Upper lobe of right lung (tissue), 1 donor: ENCODE measurements around the gene ADIRF. TPM values are rescaled to one million over a fixed set of nuclear protein-coding genes. Genes with fewer than 3 reads are reported as not detected.
"Not testable (repeated sequence)": the region's sequence is repeated elsewhere in the genome, so short reads cannot be mapped to it uniquely, and the experiment has no call there.

Source experiments
- ATAC-seq: fragments of 200-7000 bp; cut with Tn5 transposase; one replicate; pipeline ENCODE4 v1.9.1; 2020; ENCODE audit warnings: mild to moderate bottlenecking, moderate library complexity
- DNase-seq: peaks from one replicate; pipeline ENCODE4 v3.0.0-alpha.2; 2020
- H3K27ac ChIP-seq: fragments of 200-600 bp; one replicate; pipeline ENCODE4 v1.8.0; 2022
- H3K27me3 ChIP-seq: fragments of 200-600 bp; one replicate; pipeline ENCODE4 v1.8.0; 2022; ENCODE audit warnings: mild to moderate bottlenecking
- H3K36me3 ChIP-seq: fragments of 200-600 bp; one replicate; pipeline ENCODE4 v1.8.0; 2022
- H3K4me1 ChIP-seq: fragments of 200-600 bp; one replicate; pipeline ENCODE4 v1.8.0; 2022
- H3K4me3 ChIP-seq: fragments of 200-600 bp; one replicate; pipeline ENCODE4 v1.8.0; 2022; ENCODE audit warnings: mild to moderate bottlenecking
- H3K9me3 ChIP-seq: fragments of 200-600 bp; one replicate; pipeline ENCODE4 v1.8.0; 2022
- CTCF ChIP-seq: fragments of 200-600 bp; IDR thresholded peaks from one replicate; pipeline ENCODE4 v1.8.0; 2022; ENCODE audit warnings: antibody characterized with exemption
- intact Hi-C: fragments of 100-400 bp; cut with DNase I; formaldehyde crosslinking; loops from one replicate; pipeline ENCODE4 v1.11.0; 2022
- total RNA-seq: library from RNA; stranded (reverse); fragmentation: NEBNext Ultra II Directional; extraction: Animal tissue kit (Norgen Biotek cat#: 25700); gene quantifications from one replicate; pipeline ENCODE4 v1.2.1, GENCODE V29; 2021
- donor health status: DM: no; HTN: yes; CAD: no; lungs with severe emphysema.

The ADIRF gene
- total RNA-seq, 1 donor from 2014 or later, result 155 TPM

- H3K9me3 ChIP-seq, result no peaks in the 10 kb centered on the region
- TF ChIP-seq CTCF, result no peak
- H3K27ac ChIP-seq, result peak overlapping the region; percentile 55
- no peak overlapping the region for H3K4me3 ChIP-seq
- DNase-seq (no peak), ATAC-seq (no peak)
- H3K36me3 ChIP-seq, result no peaks in the 10 kb centered on the region
- H3K4me1 ChIP-seq, result peaks cover 20% of the 10 kb centered on the region
- no peaks in the 10 kb centered on the region for H3K27me3 ChIP-seq
- intact Hi-C loops, result no loop called here
Measured at GRCh38 chr10:86979296-86979818, 11.1 kb downstream of the ADIRF start.

- DNase-seq, result no peak
- no peaks in the 10 kb centered on the region for H3K36me3 ChIP-seq
- intact Hi-C loops, result no loop called here
- H3K4me3 ChIP-seq, result no peak overlapping the region
- H3K27ac ChIP-seq, result peak overlapping the region; percentile 55
- H3K27me3 ChIP-seq, result no peaks in the 10 kb centered on the region
- peak; percentile 75 for ATAC-seq
- no peaks in the 10 kb centered on the region for H3K9me3 ChIP-seq
- peaks cover 20% of the 10 kb centered on the region for H3K4me1 ChIP-seq
- no peak for TF ChIP-seq CTCF
Measured at GRCh38 chr10:86979977-86980448, 11.7 kb downstream of the ADIRF start.

GRCh38 chr10:86981020-86981419 lies 12.7 kb downstream of the ADIRF start:
- DNase-seq, H3K36me3 ChIP-seq, ATAC-seq, H3K4me3 ChIP-seq, H3K27me3 ChIP-seq, intact Hi-C loops, H3K27ac ChIP-seq, H3K9me3 ChIP-seq: not testable (repeated sequence)
- H3K4me1 ChIP-seq, result peaks cover 20% of the 10 kb centered on the region

- Histone ChIP-seq H3K27me3 (no peaks in the 10 kb centered on the region), H3K9me3 (no peaks in the 10 kb centered on the region), H3K4me1 (peaks cover 20% of the 10 kb centered on the region), H3K36me3 (no peaks in the 10 kb centered on the region), H3K27ac (no peak overlapping the region), H3K4me3 (no peak overlapping the region)
- TF ChIP-seq CTCF, result no peak
- intact Hi-C loops, result no loop called here
- ATAC-seq, result no peak
- no peak for DNase-seq
Measured at GRCh38 chr10:86981716-86982115, 13.4 kb downstream of the ADIRF start.

GRCh38 chr10:86984498-86984897 lies 16.2 kb downstream of the ADIRF start:
- H3K36me3 ChIP-seq, H3K4me3 ChIP-seq, H3K4me1 ChIP-seq, ATAC-seq, H3K9me3 ChIP-seq, H3K27ac ChIP-seq, H3K27me3 ChIP-seq, DNase-seq, intact Hi-C loops: not testable (repeated sequence)

- Histone ChIP-seq H3K27ac (no peak overlapping the region), H3K4me1 (no peaks in the 10 kb centered on the region), H3K27me3 (no peaks in the 10 kb centered on the region), H3K36me3 (peaks cover under 1% of the 10 kb centered on the region), H3K4me3 (no peak overlapping the region), H3K9me3 (no peaks in the 10 kb centered on the region)
- ATAC-seq (no peak), DNase-seq (no peak)
- intact Hi-C loops, result no loop called here
- TF ChIP-seq CTCF, result no peak
Measured at GRCh38 chr10:86988520-86988919, 20.2 kb downstream of the ADIRF start.

GRCh38 chr10:86991362-86991761 lies 23.1 kb downstream of the ADIRF start:
- DNase-seq, H3K27me3 ChIP-seq, ATAC-seq, H3K27ac ChIP-seq, H3K4me3 ChIP-seq, H3K4me1 ChIP-seq, H3K9me3 ChIP-seq, intact Hi-C loops, H3K36me3 ChIP-seq: not testable (repeated sequence)
